Brain microvascular endothelial cell (primary cell): ENCODE data around the gene TFEB.

Experiments
- DNase-seq: peaks from one replicate; pipeline ENCODE4 v3.0.0-alpha.2; 2020
- H3K27ac ChIP-seq: fragments of 250-450 bp; sonication (Bioruptor Pico); 2 replicates; pipeline ENCODE4 v1.5.1; 2020; ENCODE audit warnings: mild to moderate bottlenecking, moderate library complexity
- H3K27me3 ChIP-seq: fragments of 250-450 bp; sonication (Bioruptor Pico); replicated peaks from 2 replicates; pipeline ENCODE4 v1.5.1; 2020; ENCODE audit warnings: mild to moderate bottlenecking
- H3K36me3 ChIP-seq: fragments of 250-450 bp; sonication (Bioruptor Pico); replicated peaks from 2 replicates; pipeline ENCODE4 v1.5.1; 2020; ENCODE audit warnings: mild to moderate bottlenecking
- H3K4me3 ChIP-seq: 2 replicates; pipeline ENCODE4 v1.5.1; 2011; ENCODE audit warnings: low read depth, mild to moderate bottlenecking, control low read depth, low read length, moderate library complexity
- in situ Hi-C: cut with HindIII; loops from 2 replicates; pipeline ENCODE4 v1.10.0; 2017; ENCODE audit warnings: low sequenced_read_pairs, low pct_ligation_motif_present
- TF ChIP-seq, protein P1 (sequence below): IDR thresholded peaks from 2 replicates; pipeline ENCODE4 v1.5.1; 2011; ENCODE audit warnings: low read depth, mild to moderate bottlenecking, moderate library complexity, low read length, control low read depth, inconsistent platforms; ENCODE audit errors: missing control alignments

The TFEB gene

DNA sequence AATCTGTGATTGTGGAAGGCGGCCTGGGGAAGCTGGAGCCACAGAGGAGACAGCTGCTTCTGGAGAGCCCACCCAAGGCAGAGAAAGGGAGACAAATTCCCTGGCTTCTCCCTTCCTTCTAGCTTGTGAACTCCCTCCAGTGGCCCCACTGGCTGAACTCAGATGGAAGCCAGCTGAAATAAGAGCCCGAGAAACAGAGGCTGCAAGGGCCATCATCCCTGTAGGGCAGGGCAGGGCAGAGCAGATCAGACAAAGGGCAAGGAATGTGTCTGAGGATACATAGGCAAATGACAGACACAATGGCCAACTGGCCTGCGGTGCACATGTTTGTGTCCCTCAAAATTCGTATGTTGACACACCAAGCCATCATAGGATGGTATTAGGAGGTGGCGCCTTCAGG is 71.8 kb downstream of the TFEB start:
- no peak overlapping the region for H3K27ac ChIP-seq
- H3K4me3 ChIP-seq, result no peak overlapping the region
- TF ChIP-seq, protein P1, sequence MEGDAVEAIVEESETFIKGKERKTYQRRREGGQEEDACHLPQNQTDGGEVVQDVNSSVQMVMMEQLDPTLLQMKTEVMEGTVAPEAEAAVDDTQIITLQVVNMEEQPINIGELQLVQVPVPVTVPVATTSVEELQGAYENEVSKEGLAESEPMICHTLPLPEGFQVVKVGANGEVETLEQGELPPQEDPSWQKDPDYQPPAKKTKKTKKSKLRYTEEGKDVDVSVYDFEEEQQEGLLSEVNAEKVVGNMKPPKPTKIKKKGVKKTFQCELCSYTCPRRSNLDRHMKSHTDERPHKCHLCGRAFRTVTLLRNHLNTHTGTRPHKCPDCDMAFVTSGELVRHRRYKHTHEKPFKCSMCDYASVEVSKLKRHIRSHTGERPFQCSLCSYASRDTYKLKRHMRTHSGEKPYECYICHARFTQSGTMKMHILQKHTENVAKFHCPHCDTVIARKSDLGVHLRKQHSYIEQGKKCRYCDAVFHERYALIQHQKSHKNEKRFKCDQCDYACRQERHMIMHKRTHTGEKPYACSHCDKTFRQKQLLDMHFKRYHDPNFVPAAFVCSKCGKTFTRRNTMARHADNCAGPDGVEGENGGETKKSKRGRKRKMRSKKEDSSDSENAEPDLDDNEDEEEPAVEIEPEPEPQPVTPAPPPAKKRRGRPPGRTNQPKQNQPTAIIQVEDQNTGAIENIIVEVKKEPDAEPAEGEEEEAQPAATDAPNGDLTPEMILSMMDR, result no peak
- DNase-seq, result no peak
- no peaks in the 10 kb centered on the region for H3K36me3 ChIP-seq
- in situ Hi-C loops, result no loop called here
- peaks cover 14% of the 10 kb centered on the region for H3K27me3 ChIP-seq

DNA sequence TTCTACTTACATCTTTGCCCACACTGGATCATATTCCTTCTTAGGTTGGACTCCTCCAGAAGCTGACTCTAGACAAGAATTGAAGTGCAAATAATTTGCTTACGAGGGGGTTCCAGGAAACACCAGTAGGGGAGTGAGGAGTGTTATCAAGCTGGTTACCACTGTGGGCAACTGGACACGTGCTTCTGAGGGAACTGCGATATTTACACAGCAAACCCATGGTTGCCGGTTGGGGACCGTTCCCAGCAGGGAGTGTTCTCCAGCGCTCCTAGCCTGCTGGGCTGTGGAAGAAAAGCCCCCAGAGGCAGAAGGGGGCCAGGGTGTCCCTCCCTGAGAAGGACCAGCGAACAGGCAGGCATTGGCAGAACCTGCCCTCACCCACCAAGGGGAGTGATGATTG is 75.5 kb downstream of the TFEB start:
- TF ChIP-seq, protein P1, result no peak
- Histone ChIP-seq H3K27ac (no peak overlapping the region), H3K4me3 (no peak overlapping the region), H3K27me3 (peaks cover 12% of the 10 kb centered on the region), H3K36me3 (no peaks in the 10 kb centered on the region)
- DNase-seq, result no peak
- in situ Hi-C loops, result no loop called here

DNA sequence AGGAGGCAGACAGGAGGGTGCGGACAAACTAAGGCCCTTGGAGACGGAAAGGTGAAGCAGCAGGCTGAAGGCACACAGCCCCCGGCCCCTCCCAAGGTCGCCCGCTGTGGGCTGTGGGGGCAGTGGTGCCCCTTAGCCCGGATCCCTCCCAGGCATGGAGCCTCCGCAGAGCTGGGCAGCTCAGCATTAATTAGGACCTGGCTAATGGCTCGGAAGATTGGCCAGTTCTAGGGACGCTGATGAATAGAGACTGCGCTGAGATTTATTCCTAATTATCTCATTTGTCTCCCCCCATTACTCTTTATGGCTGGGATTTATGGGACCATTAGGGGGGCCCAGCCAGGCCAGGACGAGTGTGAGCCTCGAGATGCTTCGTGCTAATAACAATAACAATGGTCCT is 76.8 kb downstream of the TFEB start:
- Histone ChIP-seq H3K27ac (no peak overlapping the region), H3K27me3 (peaks cover 9% of the 10 kb centered on the region), H3K4me3 (no peak overlapping the region), H3K36me3 (no peaks in the 10 kb centered on the region)
- in situ Hi-C loops, result no loop called here
- TF ChIP-seq, protein P1, result no peak
- no peak for DNase-seq

DNA sequence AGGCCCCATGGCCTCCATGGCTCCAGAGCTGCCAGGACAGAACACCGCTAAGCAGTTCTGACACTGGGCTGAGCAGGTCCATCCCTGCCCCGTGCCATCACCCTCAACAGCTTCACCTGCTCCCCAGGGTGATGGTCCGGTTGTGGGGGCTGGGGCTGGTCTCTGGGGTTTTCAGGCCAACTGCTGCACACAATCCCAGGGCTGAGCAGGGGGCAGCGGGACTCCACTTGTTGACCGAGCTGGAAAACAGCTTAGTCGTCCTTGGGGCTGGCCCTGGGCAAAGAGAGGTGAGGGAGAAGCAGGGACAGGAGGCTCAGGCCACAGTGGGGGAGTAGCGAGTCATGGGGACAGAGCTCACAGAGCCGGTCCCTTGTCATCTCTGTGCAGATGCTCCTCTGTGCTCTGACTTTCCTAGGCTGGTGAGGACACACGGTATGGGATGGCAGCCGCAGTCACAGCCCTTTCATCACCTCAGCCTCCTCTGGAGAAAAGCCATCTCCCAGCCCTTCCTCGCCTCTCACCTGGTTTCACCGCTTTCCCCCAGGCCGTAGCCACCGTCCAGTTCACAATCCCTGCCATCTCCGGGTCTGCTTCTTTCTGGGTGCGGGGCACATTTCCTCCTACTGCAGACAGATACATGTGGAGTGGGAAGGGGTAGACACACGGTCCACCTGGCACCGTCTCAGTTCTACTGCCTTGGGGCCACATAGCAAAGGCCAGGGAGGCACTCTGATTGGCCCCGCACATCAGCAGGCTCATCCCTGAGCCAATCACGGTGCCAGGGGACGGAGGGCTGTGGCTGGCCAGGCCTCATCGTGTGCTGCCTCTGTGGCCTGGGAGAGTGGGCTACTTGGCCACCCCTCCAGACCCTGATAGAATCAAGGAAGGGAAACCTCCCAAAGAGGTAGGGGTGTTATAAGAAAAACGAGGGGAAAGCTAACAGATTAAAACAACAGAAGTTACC is 78.0 kb downstream of the TFEB start:
- no peak for DNase-seq
- Histone ChIP-seq H3K36me3 (no peaks in the 10 kb centered on the region), H3K27me3 (peaks cover 7% of the 10 kb centered on the region), H3K27ac (no peak overlapping the region), H3K4me3 (no peak overlapping the region)
- in situ Hi-C loops, result no loop called here
- TF ChIP-seq, protein P1, result no peak

DNA sequence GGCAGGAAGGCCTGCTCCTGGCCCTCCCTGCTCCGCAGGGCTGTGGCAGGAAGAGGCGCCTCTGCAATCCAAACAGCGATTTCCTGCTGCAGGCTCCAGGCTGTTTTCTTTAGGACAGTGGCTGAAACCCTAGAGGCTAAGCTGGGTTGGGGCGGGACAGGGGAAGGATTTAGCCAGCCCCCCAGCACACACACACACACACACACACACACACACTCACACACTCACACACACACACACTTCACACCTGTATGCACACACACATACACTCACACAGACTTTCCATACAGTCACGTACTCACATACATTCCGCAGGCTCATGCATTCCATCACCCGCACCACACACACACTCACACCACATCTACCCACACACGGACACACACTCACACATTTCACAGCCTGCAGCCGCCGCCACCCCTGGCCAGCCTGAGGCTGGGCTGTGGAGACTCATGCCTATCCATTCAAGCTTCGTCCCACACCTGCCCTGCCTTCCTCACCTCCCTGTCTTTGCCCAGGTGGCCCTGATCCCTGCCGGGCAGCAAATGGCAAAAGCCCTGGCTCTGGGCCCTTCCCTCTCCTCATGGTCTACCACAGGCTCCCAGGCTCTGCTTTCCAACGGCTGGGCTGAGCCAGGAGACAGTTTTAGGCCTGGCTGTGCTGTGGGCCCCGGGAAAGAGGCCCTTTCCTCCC is 79.3 kb downstream of the TFEB start:
- Histone ChIP-seq H3K4me3 (no peak overlapping the region), H3K27me3 (peaks cover 4% of the 10 kb centered on the region), H3K27ac (no peak overlapping the region), H3K36me3 (no peaks in the 10 kb centered on the region)
- TF ChIP-seq, protein P1, result no peak
- peak; percentile 44 for DNase-seq
- in situ Hi-C loops, result no loop called here
